Prostate gland (tissue), 2 donors: ENCODE results near the gene TK1. TPM values are rescaled to one million over a fixed set of nuclear protein-coding genes. Genes with fewer than 3 reads are reported as not detected.
A peak's percentile ranks its signal among the peaks of the same experiment; 100 is the strongest.

Source experiments
- DNase-seq: peaks from one replicate; pipeline ENCODE4 v3.0.0-alpha.2; 2019; ENCODE audit warnings: low spot score
- H3K27ac ChIP-seq, 2 donors: fragments of 200-600 bp; sonication (generic); 2 replicates each; pipeline ENCODE4 v1.5.1; 2017 to 2019
- H3K27me3 ChIP-seq: fragments of 200-600 bp; sonication (generic); replicated peaks from 2 replicates; pipeline ENCODE4 v1.5.1; 2019; ENCODE audit not compliant: insufficient read depth
- H3K36me3 ChIP-seq, 2 donors: fragments of 200-600 bp; sonication (generic); 1 replicate in 1 of 2; 2 replicates in 1 of 2; pipeline versions ENCODE4 v1.5.1 to v1.8.1; 2017 to 2019
- H3K4me1 ChIP-seq: fragments of 200-600 bp; sonication (generic); replicated peaks from 2 replicates; pipeline ENCODE4 v1.5.1; 2019
- H3K4me3 ChIP-seq, 2 donors: fragments of 200-600 bp; sonication (generic); 2 replicates each; pipeline ENCODE4 v1.5.1; 2017 to 2019
- H3K9me3 ChIP-seq: fragments of 200-600 bp; sonication (generic); 2 replicates; pipeline ENCODE4 v1.5.1; 2017
- CTCF ChIP-seq, 4 experiments: fragments of 200-600 bp in 2 of 4; fragments of 450-650 bp in 2 of 4; sonication (generic) in 2 of 4; IDR thresholded peaks; 1 replicate in 3 of 4; 2 replicates in 1 of 4; pipeline ENCODE4 v1.5.1; 2016 to 2019; ENCODE audit warnings: antibody characterized with exemption in 4 of 4, mild to moderate bottlenecking in 2 of 4, moderate library complexity in 2 of 4
- POLR2A ChIP-seq: fragments of 450-650 bp; IDR thresholded peaks from one replicate; pipeline ENCODE4 v1.6.1; 2016; ENCODE audit warnings: antibody characterized with exemption, mild to moderate bottlenecking
- POLR2AphosphoS5 ChIP-seq: sonication (generic); formaldehyde crosslinking; IDR thresholded peaks from one replicate; pipeline ENCODE4 v1.6.1; 2017; ENCODE audit warnings: antibody characterized with exemption
- WGBS: methylation state at CpG from one replicate; pipeline ENCODE4 v1.1.5; 2018; 5-methylcytosine and 5-hydroxymethylcytosine counted together
- intact Hi-C: fragments of 100-400 bp; cut with DNase I; formaldehyde crosslinking; loops from one replicate; pipeline ENCODE4 v1.14.2; 2022
- total RNA-seq, 2 donors: library from RNA; depleted of rRNA; stranded (reverse); fragments of >200 nt; gene quantifications; one replicate each; pipeline ENCODE4 v1.1.0, GENCODE V29; 2016

Gene TK1
- total RNA-seq, 2 donors from 2014 or later = 10.8 to 11.2 TPM

GRCh38 chr17:78154903-78155811 lies 31.7 kb downstream of the TK1 start:
- DNase-seq = no peak
- H3K4me1 ChIP-seq = no peaks in the 10 kb centered on the region
- H3K27ac ChIP-seq = no peak overlapping the region
- TF ChIP-seq POLR2AphosphoS5 (no peak), CTCF (IDR thresholded peaks at IDR 0.05) (no peak), POLR2A (no peak)
- intact Hi-C loops = no loop called here
- H3K27me3 ChIP-seq = no peaks in the 10 kb centered on the region
- no peak overlapping the region for H3K4me3 ChIP-seq
- 78% methylated on average over 11 of the region's 11 CpGs for WGBS
- no peaks in the 10 kb centered on the region for H3K9me3 ChIP-seq
- H3K36me3 ChIP-seq = no peaks in the 10 kb centered on the region

- Histone ChIP-seq H3K9me3 (no peaks in the 10 kb centered on the region), H3K4me1 (no peaks in the 10 kb centered on the region), H3K4me3 (no peak overlapping the region), H3K27me3 (no peaks in the 10 kb centered on the region), H3K27ac (no peak overlapping the region), H3K36me3 (no peaks in the 10 kb centered on the region)
- DNase-seq = peak; percentile 60
- intact Hi-C loops = no loop called here
- TF ChIP-seq POLR2A = no peak
- peak; percentile 43 for TF ChIP-seq POLR2AphosphoS5
- 31% methylated on average over 7 of the region's 7 CpGs for WGBS
These were observed 35.3 kb downstream of the TK1 start for GRCh38 chr17:78151514-78152008.

GRCh38 chr17:78148286-78149016 lies 38.4 kb downstream of the TK1 start:
- Histone ChIP-seq H3K4me1 (no peaks in the 10 kb centered on the region), H3K4me3 (no peak overlapping the region), H3K27me3 (no peaks in the 10 kb centered on the region), H3K36me3 (no peaks in the 10 kb centered on the region), H3K27ac (no peak overlapping the region), H3K9me3 (no peaks in the 10 kb centered on the region)
- intact Hi-C loops = no loop called here
- WGBS = 77% methylated on average over 14 of the region's 14 CpGs
- TF ChIP-seq CTCF (IDR thresholded peaks at IDR 0.05) (no peak), POLR2AphosphoS5 (no peak)
- no peak for DNase-seq

- Histone ChIP-seq H3K27ac (no peak overlapping the region), H3K36me3 (no peaks in the 10 kb centered on the region), H3K4me3 (no peak overlapping the region), H3K27me3 (no peaks in the 10 kb centered on the region), H3K9me3 (no peaks in the 10 kb centered on the region), H3K4me1 (no peaks in the 10 kb centered on the region)
- no peak for TF ChIP-seq CTCF (IDR thresholded peaks at IDR 0.05)
- TF ChIP-seq POLR2AphosphoS5 = no peak
- no peak for TF ChIP-seq POLR2A
- intact Hi-C loops = no loop called here
- DNase-seq = no peak
- 66% methylated on average over 8 of the region's 8 CpGs for WGBS
These were observed 39.4 kb downstream of the TK1 start for GRCh38 chr17:78147315-78147998.

- no peaks in the 10 kb centered on the region for H3K27me3 ChIP-seq
- intact Hi-C loops = no loop called here
- 97% methylated on average over 6 of the region's 6 CpGs for WGBS
- no peaks in the 10 kb centered on the region for H3K9me3 ChIP-seq
- no peaks in the 10 kb centered on the region for H3K36me3 ChIP-seq
- H3K4me1 ChIP-seq = no peaks in the 10 kb centered on the region
- H3K4me3 ChIP-seq = no peak overlapping the region
- TF ChIP-seq POLR2AphosphoS5 (no peak), CTCF (IDR thresholded peaks at IDR 0.05) (no peak)
- H3K27ac ChIP-seq = no peak overlapping the region
- DNase-seq = no peak
These were observed 40.0 kb downstream of the TK1 start for GRCh38 chr17:78146881-78147280.
